GM21576 (cell line): Measurements from ENCODE around the gene RBM23.

ENCODE experiments used
- ATAC-seq: cut with Tn5 transposase; IDR thresholded peaks from one replicate; pipeline ENCODE4 v1.9.1; 2021; ENCODE audit warnings: mild to moderate bottlenecking, moderate library complexity; ENCODE audit not compliant: unreplicated experiment

The RBM23 gene

GRCh38 chr14:22844221-22845102, 74.5 kb downstream of the RBM23 start:
- no peak for ATAC-seq
